Activated CD8-positive, alpha-beta memory T cell treated with anti-CD3 and anti-CD28 coated beads, Interleukin-2, amount 10 ng/mL, durations not matched to agents 7 days and 5 days (primary cell): ENCODE results near the gene HEMK1. TPM values are rescaled to one million over a fixed set of nuclear protein-coding genes. Genes with fewer than 3 reads are reported as not detected.

Experiments
- ATAC-seq: fragments of 150-1000 bp; cut with Tn5 transposase; one replicate; pipeline ENCODE4 v1.10.0; 2021; ENCODE audit warnings: moderate library complexity
- CTCF ChIA-PET: fragments of 350-600 bp; sonication (Branson Sonifier 250); formaldehyde crosslinking; loops from one replicate; lab custom pipeline; 2021; ENCODE audit warnings: antibody characterized with exemption; lab: Charles Lee
- DNase-seq: peaks from one replicate; pipeline ENCODE4 v3.0.0-alpha.2; 2020
- H3K27ac Mint-ChIP-seq: one replicate; pipeline ENCODE4 v1.8.0; 2021; ENCODE audit warnings: mild to moderate bottlenecking, mixed read lengths
- H3K27me3 Mint-ChIP-seq: one replicate; pipeline ENCODE4 v1.8.0; 2021; ENCODE audit warnings: mixed read lengths
- H3K36me3 Mint-ChIP-seq: one replicate; pipeline ENCODE4 v1.8.0; 2021; ENCODE audit warnings: mild to moderate bottlenecking, mixed read lengths
- H3K4me1 Mint-ChIP-seq: one replicate; pipeline ENCODE4 v1.8.0; 2021; ENCODE audit warnings: mixed read lengths
- H3K4me3 Mint-ChIP-seq: one replicate; pipeline ENCODE4 v1.8.0; 2021; ENCODE audit warnings: mild to moderate bottlenecking, moderate library complexity, mixed read lengths
- H3K9me3 Mint-ChIP-seq: one replicate; pipeline ENCODE4 v1.8.0; 2022; ENCODE audit warnings: low read depth, mixed read lengths
- total RNA-seq, 2 experiments: library from RNA; stranded (reverse); gene quantifications; one replicate each; pipeline ENCODE4 v1.2.3, GENCODE V29; 2021

HEMK1 gene
- total RNA-seq, 2 experiments from 2014 or later: 49.9 to 61.3 TPM

GRCh38 chr3:50533807-50534461, 35.4 kb upstream of the HEMK1 start:
- H3K36me3 Mint-ChIP-seq: no peaks in the 10 kb centered on the region
- CTCF ChIA-PET: interaction anchor here (0.7 kb wide), 1 partner anchor 16 kb away, joined by 3 read pairs; no protein-coding TSS in a partner anchor
- DNase-seq: no peak
- H3K27ac Mint-ChIP-seq: no peak overlapping the region
- ATAC-seq: no peak
- no peak overlapping the region for H3K4me3 Mint-ChIP-seq
- no peaks in the 10 kb centered on the region for H3K4me1 Mint-ChIP-seq
- H3K9me3 Mint-ChIP-seq: no peaks in the 10 kb centered on the region
- peaks cover 48% of the 10 kb centered on the region for H3K27me3 Mint-ChIP-seq

GRCh38 chr3:50534681-50535330, 34.5 kb upstream of the HEMK1 start:
- CTCF ChIA-PET: interaction anchor here (0.7 kb wide), 1 partner anchor 15 kb away, joined by 3 read pairs; no protein-coding TSS in a partner anchor
- DNase-seq: no peak
- Mint-ChIP-seq H3K4me1 (no peaks in the 10 kb centered on the region), H3K4me3 (no peak overlapping the region), H3K36me3 (no peaks in the 10 kb centered on the region), H3K27ac (no peak overlapping the region), H3K9me3 (no peaks in the 10 kb centered on the region), H3K27me3 (peaks cover 47% of the 10 kb centered on the region)
- ATAC-seq: no peak

GRCh38 chr3:50536471-50537180, 32.7 kb upstream of the HEMK1 start:
- H3K4me3 Mint-ChIP-seq: no peak overlapping the region
- ATAC-seq (no peak), DNase-seq (no peak)
- H3K36me3 Mint-ChIP-seq: no peaks in the 10 kb centered on the region
- H3K4me1 Mint-ChIP-seq: no peaks in the 10 kb centered on the region
- H3K9me3 Mint-ChIP-seq: no peaks in the 10 kb centered on the region
- no peak overlapping the region for H3K27ac Mint-ChIP-seq
- CTCF ChIA-PET: no interaction called here
- peaks cover 33% of the 10 kb centered on the region for H3K27me3 Mint-ChIP-seq

DNA sequence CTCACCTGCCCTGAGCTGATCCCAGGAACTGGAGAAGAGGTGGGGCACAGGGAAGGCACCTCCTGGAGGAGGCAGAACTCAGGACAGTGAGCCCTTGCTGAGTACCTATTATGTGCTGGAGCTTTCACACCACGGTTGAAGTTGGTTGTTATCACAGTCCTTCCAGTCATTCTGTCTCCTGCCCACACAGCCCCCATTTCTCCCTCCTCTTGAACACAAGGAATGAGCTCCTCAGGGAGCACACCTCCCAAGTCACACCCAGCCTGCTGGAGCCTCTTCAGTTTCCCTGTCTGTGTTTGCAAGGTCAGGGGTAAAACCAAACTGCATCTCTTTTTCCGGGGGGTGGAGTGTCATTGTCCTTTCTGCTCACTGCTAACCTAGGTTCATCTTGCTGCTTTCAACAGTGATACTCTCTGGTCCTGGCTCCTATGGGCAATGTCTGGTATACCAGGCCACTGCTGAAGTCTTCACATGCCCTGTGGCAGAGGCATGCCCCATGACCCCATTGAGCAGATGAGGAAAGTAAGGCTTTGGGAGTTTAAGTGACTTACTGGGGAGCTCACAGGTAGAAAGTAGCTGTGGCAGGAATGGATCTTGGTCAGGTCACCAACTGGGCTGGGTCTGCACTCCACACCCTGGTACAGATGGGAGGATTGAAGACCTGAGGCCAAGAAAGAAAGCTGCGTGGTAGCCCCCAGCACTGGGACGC, 31.7 kb upstream of the HEMK1 start:
- CTCF ChIA-PET: interaction anchor here (0.9 to 1.4 kb wide), 2 partner anchors 12 to 102 kb away, joined by 4 to 5 read pairs; no protein-coding TSS in a partner anchor
- DNase-seq (no peak), ATAC-seq (no peak)
- Mint-ChIP-seq H3K4me1 (no peaks in the 10 kb centered on the region), H3K36me3 (no peaks in the 10 kb centered on the region), H3K27me3 (peaks cover 26% of the 10 kb centered on the region), H3K27ac (no peak overlapping the region), H3K4me3 (no peak overlapping the region), H3K9me3 (no peaks in the 10 kb centered on the region)

GRCh38 chr3:50539356-50540286, 29.7 kb upstream of the HEMK1 start:
- ATAC-seq (no peak), DNase-seq (no peak)
- no peaks in the 10 kb centered on the region for H3K36me3 Mint-ChIP-seq
- H3K4me3 Mint-ChIP-seq: no peak overlapping the region
- H3K9me3 Mint-ChIP-seq: no peaks in the 10 kb centered on the region
- H3K27ac Mint-ChIP-seq: no peak overlapping the region
- H3K27me3 Mint-ChIP-seq: peaks cover 20% of the 10 kb centered on the region
- no peaks in the 10 kb centered on the region for H3K4me1 Mint-ChIP-seq
- CTCF ChIA-PET: interaction anchor here (1.4 to 5.0 kb wide), 2 partner anchors 18 to 192 kb away, joined by 4 to 64 read pairs; partner anchors contain the start of genes CYB561D2, NPRL2 and ZMYND10

- DNase-seq (peak; percentile 64), ATAC-seq (peak; percentile 74)
- H3K27me3 Mint-ChIP-seq: peaks cover 21% of the 10 kb centered on the region
- H3K27ac Mint-ChIP-seq: no peak overlapping the region
- no peaks in the 10 kb centered on the region for H3K36me3 Mint-ChIP-seq
- no peaks in the 10 kb centered on the region for H3K9me3 Mint-ChIP-seq
- no peak overlapping the region for H3K4me3 Mint-ChIP-seq
- no peaks in the 10 kb centered on the region for H3K4me1 Mint-ChIP-seq
- CTCF ChIA-PET: interaction anchor here (0.5 to 5.0 kb wide), 60 partner anchors 10 to 829 kb away, joined by 3 to 79 read pairs (median 4); partner anchors contain the start of genes C3orf18, CISH, CYB561D2 and HEMK1
Measured at GRCh38 chr3:50542177-50543034, 26.9 kb upstream of the HEMK1 start.

- ATAC-seq: no peak
- H3K27me3 Mint-ChIP-seq: peaks cover 3% of the 10 kb centered on the region
Measured at GRCh38 chr3:50545781-50546180, 23.5 kb upstream of the HEMK1 start.

GRCh38 chr3:50549226-50549625, 20.1 kb upstream of the HEMK1 start:
- no peaks in the 10 kb centered on the region for H3K36me3 Mint-ChIP-seq
- ATAC-seq: no peak
- no peaks in the 10 kb centered on the region for H3K9me3 Mint-ChIP-seq
- H3K4me3 Mint-ChIP-seq: no peak overlapping the region
- H3K27me3 Mint-ChIP-seq: peaks cover 3% of the 10 kb centered on the region
- no peak for DNase-seq
- no peak overlapping the region for H3K27ac Mint-ChIP-seq
- no peaks in the 10 kb centered on the region for H3K4me1 Mint-ChIP-seq
- CTCF ChIA-PET: interaction anchor here (0.7 to 4.2 kb wide), 12 partner anchors 9 to 200 kb away, joined by 3 to 18 read pairs (median 3); no protein-coding TSS in a partner anchor

More at GRCh38 chr3:50545781-50546180, 23.5 kb upstream of the HEMK1 start:
- Mint-ChIP-seq H3K36me3 (no peaks in the 10 kb centered on the region), H3K4me3 (no peak overlapping the region), H3K4me1 (no peaks in the 10 kb centered on the region), H3K27ac (no peak overlapping the region), H3K9me3 (no peaks in the 10 kb centered on the region)
- CTCF ChIA-PET: interaction anchor here (1.2 kb wide), 1 partner anchor 197 kb away, joined by 3 read pairs; no protein-coding TSS in a partner anchor
- no peak for DNase-seq

DNA sequence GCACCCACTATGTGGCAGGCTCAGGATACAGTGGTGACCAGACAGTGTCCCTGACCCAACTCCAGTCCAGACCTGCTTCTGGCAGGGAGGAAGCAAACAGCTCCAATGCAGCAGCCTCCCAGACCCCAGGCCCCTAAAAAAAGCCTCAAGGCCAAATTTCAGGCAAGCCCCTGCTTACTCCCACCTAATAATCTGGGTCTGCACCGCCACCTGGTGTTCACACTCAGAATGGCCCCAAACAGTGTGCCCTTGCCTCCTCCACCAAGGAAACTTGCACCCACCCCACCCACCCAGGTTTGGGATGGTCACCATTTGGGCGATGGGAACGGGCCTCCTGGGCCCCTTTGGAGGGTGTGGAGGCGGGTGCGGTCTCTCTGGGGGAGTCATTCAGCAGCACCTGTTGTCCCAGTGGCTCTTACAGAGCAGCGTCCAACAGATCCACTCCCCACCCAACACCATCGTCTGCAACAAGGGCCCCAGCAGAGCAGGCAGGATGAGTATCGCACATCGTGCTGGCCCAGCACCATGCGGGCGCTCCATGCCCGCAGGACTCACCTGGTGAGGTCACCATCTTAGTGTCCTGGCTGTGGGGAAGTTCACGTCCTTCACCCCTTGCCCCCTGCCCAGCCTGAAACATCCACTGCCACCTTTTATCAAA, 19.1 kb upstream of the HEMK1 start:
- peaks cover 5% of the 10 kb centered on the region for H3K4me1 Mint-ChIP-seq
- H3K4me3 Mint-ChIP-seq: no peak overlapping the region
- H3K27me3 Mint-ChIP-seq: no peaks in the 10 kb centered on the region
- ATAC-seq (peak; percentile 73), DNase-seq (peak; percentile 80)
- CTCF ChIA-PET: interaction anchor here (0.6 to 4.3 kb wide), 15 partner anchors 8 to 416 kb away, joined by 3 to 22 read pairs (median 3); no protein-coding TSS in a partner anchor
- H3K9me3 Mint-ChIP-seq: no peaks in the 10 kb centered on the region
- no peaks in the 10 kb centered on the region for H3K36me3 Mint-ChIP-seq
- H3K27ac Mint-ChIP-seq: no peak overlapping the region

GRCh38 chr3:50551054-50551659, 18.2 kb upstream of the HEMK1 start:
- H3K4me1 Mint-ChIP-seq: peaks cover 5% of the 10 kb centered on the region
- no peaks in the 10 kb centered on the region for H3K9me3 Mint-ChIP-seq
- CTCF ChIA-PET: interaction anchor here (0.6 to 4.3 kb wide), 12 partner anchors 9 to 415 kb away, joined by 3 to 22 read pairs (median 3); partner anchors contain the start of genes CYB561D2 and NPRL2
- DNase-seq (no peak), ATAC-seq (no peak)
- H3K27ac Mint-ChIP-seq: no peak overlapping the region
- no peaks in the 10 kb centered on the region for H3K27me3 Mint-ChIP-seq
- no peak overlapping the region for H3K4me3 Mint-ChIP-seq
- no peaks in the 10 kb centered on the region for H3K36me3 Mint-ChIP-seq
